ENCODE data around the gene OPN5. TPM values are rescaled to one million over a fixed set of nuclear protein-coding genes. Genes with fewer than 3 reads are reported as not detected.

OPN5 gene
- total and polyA plus RNA-seq, 2 experiments from 2014 or later: not detected

GRCh38 chr6:47749757-47750156 lies 32.1 kb upstream of the OPN5 start:
- ATAC-seq (no peak), DNase-seq (ENCODE audit: low spot score) (no peak)
- Histone ChIP-seq H3K79me2 (replicated peaks; ENCODE audit: insufficient read depth) (no peaks in the 10 kb centered on the region), H3K27me3 (ENCODE audit: insufficient read depth) (no peaks in the 10 kb centered on the region), H3F3A (replicated peaks; ENCODE audit: low read depth) (no peaks in the 10 kb centered on the region), H2AFZ (no peak overlapping the region), H3K4me3 (no peak overlapping the region), H3K9me2 (ENCODE audit: insufficient read depth) (no peaks in the 10 kb centered on the region), H4K20me1 (replicated peaks; ENCODE audit: insufficient read depth) (no peaks in the 10 kb centered on the region), H3K36me3 (ENCODE audit: insufficient read depth) (no peaks in the 10 kb centered on the region), H3K4me1 (ENCODE audit: insufficient read depth) (no peaks in the 10 kb centered on the region), H3K4me2 (no peak overlapping the region), H3K27ac (ENCODE audit: low read depth) (no peak overlapping the region)
- H3K36me3 Mint-ChIP-seq (ENCODE audit: low read depth): peaks cover 5% of the 10 kb centered on the region; the same call in 1 of the 3 replicates
- peaks cover 9% of the 10 kb centered on the region; the same call in 2 of the 3 replicates for H3K9me3 Mint-ChIP-seq
- TF ChIP-seq EZH2 (IDR thresholded peaks at IDR 0.05; ENCODE audit: low read depth, unreplicated experiment) (no peak), NANOG (IDR thresholded peaks at IDR 0.05; ENCODE audit: borderline replicate concordance) (no peak), STAT1 (IDR thresholded peaks at IDR 0.05; ENCODE audit: unreplicated experiment) (no peak), POLR2AphosphoS5 (IDR thresholded peaks at IDR 0.05; ENCODE audit: low read depth) (no peak), CREB1 (CRISPR knock-in tag; IDR thresholded peaks at IDR 0.05; ENCODE audit: low read depth) (no peak), ZNF462 (CRISPR knock-in tag; IDR thresholded peaks at IDR 0.05) (no peak), ETS1 (IDR thresholded peaks at IDR 0.05) (no peak), JUNB (IDR thresholded peaks at IDR 0.05; ENCODE audit: unreplicated experiment) (no peak), ZNF331 (CRISPR knock-in tag; IDR thresholded peaks at IDR 0.05; ENCODE audit: low read depth) (no peak), ZNF114 (CRISPR knock-in tag; IDR thresholded peaks at IDR 0.05) (no peak), EZH2phosphoT487 (IDR thresholded peaks at IDR 0.05; ENCODE audit: unreplicated experiment) (no peak)
- TF ChIP-seq, protein P1, sequence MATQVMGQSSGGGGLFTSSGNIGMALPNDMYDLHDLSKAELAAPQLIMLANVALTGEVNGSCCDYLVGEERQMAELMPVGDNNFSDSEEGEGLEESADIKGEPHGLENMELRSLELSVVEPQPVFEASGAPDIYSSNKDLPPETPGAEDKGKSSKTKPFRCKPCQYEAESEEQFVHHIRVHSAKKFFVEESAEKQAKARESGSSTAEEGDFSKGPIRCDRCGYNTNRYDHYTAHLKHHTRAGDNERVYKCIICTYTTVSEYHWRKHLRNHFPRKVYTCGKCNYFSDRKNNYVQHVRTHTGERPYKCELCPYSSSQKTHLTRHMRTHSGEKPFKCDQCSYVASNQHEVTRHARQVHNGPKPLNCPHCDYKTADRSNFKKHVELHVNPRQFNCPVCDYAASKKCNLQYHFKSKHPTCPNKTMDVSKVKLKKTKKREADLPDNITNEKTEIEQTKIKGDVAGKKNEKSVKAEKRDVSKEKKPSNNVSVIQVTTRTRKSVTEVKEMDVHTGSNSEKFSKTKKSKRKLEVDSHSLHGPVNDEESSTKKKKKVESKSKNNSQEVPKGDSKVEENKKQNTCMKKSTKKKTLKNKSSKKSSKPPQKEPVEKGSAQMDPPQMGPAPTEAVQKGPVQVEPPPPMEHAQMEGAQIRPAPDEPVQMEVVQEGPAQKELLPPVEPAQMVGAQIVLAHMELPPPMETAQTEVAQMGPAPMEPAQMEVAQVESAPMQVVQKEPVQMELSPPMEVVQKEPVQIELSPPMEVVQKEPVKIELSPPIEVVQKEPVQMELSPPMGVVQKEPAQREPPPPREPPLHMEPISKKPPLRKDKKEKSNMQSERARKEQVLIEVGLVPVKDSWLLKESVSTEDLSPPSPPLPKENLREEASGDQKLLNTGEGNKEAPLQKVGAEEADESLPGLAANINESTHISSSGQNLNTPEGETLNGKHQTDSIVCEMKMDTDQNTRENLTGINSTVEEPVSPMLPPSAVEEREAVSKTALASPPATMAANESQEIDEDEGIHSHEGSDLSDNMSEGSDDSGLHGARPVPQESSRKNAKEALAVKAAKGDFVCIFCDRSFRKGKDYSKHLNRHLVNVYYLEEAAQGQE (IDR thresholded peaks at IDR 0.05; ENCODE audit: unreplicated experiment): no peak
- TF ChIP-seq, protein P2, sequence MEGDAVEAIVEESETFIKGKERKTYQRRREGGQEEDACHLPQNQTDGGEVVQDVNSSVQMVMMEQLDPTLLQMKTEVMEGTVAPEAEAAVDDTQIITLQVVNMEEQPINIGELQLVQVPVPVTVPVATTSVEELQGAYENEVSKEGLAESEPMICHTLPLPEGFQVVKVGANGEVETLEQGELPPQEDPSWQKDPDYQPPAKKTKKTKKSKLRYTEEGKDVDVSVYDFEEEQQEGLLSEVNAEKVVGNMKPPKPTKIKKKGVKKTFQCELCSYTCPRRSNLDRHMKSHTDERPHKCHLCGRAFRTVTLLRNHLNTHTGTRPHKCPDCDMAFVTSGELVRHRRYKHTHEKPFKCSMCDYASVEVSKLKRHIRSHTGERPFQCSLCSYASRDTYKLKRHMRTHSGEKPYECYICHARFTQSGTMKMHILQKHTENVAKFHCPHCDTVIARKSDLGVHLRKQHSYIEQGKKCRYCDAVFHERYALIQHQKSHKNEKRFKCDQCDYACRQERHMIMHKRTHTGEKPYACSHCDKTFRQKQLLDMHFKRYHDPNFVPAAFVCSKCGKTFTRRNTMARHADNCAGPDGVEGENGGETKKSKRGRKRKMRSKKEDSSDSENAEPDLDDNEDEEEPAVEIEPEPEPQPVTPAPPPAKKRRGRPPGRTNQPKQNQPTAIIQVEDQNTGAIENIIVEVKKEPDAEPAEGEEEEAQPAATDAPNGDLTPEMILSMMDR (conservative IDR thresholded peaks at IDR 0.05; ENCODE audit: low read depth in 2 of 2): no peak
- H3K4me3 Mint-ChIP-seq: no peak overlapping the region
- peaks cover 2% of the 10 kb centered on the region for H3K27me3 Mint-ChIP-seq (ENCODE audit: insufficient read depth, low read depth, poor library complexity)
- no peak overlapping the region for H3K27ac Mint-ChIP-seq
- no peaks in the 10 kb centered on the region for H3K4me1 Mint-ChIP-seq

Data from GM23338 (cell line).